HG03139 (cell line): Measurements from ENCODE around the gene PCDHGA8.
A peak's percentile ranks its signal among the peaks of the same experiment; 100 is the strongest.
"Not testable (repeated sequence)": the region's sequence is repeated elsewhere in the genome, so short reads cannot be mapped to it uniquely, and the experiment has no call there.

Experiments used
- ATAC-seq: cut with Tn5 transposase; IDR thresholded peaks from one replicate; pipeline ENCODE4 v1.9.1; 2021; ENCODE audit not compliant: unreplicated experiment

Gene PCDHGA8

GRCh38 chr5:141399555-141400258 lies 7.3 kb downstream of the PCDHGA8 start:
- no peak for ATAC-seq

GRCh38 chr5:141402553-141403243 lies 10.3 kb downstream of the PCDHGA8 start, which contains the start of gene PCDHGA9:
Gene PCDHGA9, plus strand, starts transcription at chr5:141402778. Its CDS starts 175 bp downstream, at chr5:141402953.
- ATAC-seq: no peak

- no peak for ATAC-seq
Measured at GRCh38 chr5:141403387-141403786, 11.0 kb downstream of the PCDHGA8 start.

GRCh38 chr5:141407790-141408505 lies 15.5 kb downstream of the PCDHGA8 start, which contains the start of gene PCDHGB6:
Gene PCDHGB6, plus strand, starts transcription at chr5:141408021. Its CDS starts 182 bp downstream, at chr5:141408203.
- ATAC-seq: not testable (repeated sequence)

- no peak for ATAC-seq
Measured at GRCh38 chr5:141409598-141410306, 17.3 kb downstream of the PCDHGA8 start.

- no peak for ATAC-seq
Measured at GRCh38 chr5:141411575-141411974, 19.1 kb downstream of the PCDHGA8 start.

GRCh38 chr5:141412854-141413539 lies 20.6 kb downstream of the PCDHGA8 start, which contains the start of gene PCDHGA10:
Gene PCDHGA10, plus strand, starts transcription at chr5:141412987. Its CDS starts 189 bp downstream, at chr5:141413176.
- peak; percentile 81 for ATAC-seq

GRCh38 chr5:141413540-141414069 lies 21.2 kb downstream of the PCDHGA8 start:
- ATAC-seq: no peak

- not testable (repeated sequence) for ATAC-seq
Measured at GRCh38 chr5:141414548-141415274, 22.3 kb downstream of the PCDHGA8 start.

- not testable (repeated sequence) for ATAC-seq
Measured at GRCh38 chr5:141415275-141415618, 22.8 kb downstream of the PCDHGA8 start.

- peak; percentile 68 for ATAC-seq
Measured at GRCh38 chr5:141417494-141418172, 25.2 kb downstream of the PCDHGA8 start, which contains the start of gene PCDHGB7. Gene PCDHGB7, plus strand, starts transcription at chr5:141417677. Its CDS starts 183 bp downstream, at chr5:141417860.

- no peak for ATAC-seq
Measured at GRCh38 chr5:141419074-141419880, 26.8 kb downstream of the PCDHGA8 start.

- no peak for ATAC-seq
Measured at GRCh38 chr5:141420855-141421488, 28.5 kb downstream of the PCDHGA8 start, which contains the start of gene PCDHGA11. Gene PCDHGA11, plus strand, starts transcription at chr5:141421051. Its CDS starts 177 bp downstream, at chr5:141421228.

GRCh38 chr5:141421489-141421855 lies 29.0 kb downstream of the PCDHGA8 start:
- ATAC-seq: no peak

GRCh38 chr5:141422742-141423291 lies 30.4 kb downstream of the PCDHGA8 start:
- ATAC-seq: no peak

- ATAC-seq: no peak
Measured at GRCh38 chr5:141427783-141428426, 35.5 kb downstream of the PCDHGA8 start.
